Superior temporal gyrus (tissue), 1 donor: Measurements from ENCODE around the gene GSTM3.
"Not testable (repeated sequence)": the region's sequence is repeated elsewhere in the genome, so short reads cannot be mapped to it uniquely, and the experiment has no call there.

ENCODE experiments used
- DNase-seq: peaks from one replicate; pipeline ENCODE4 v3.0.0-alpha.2; 2016; ENCODE audit errors: extremely low spot score

The GSTM3 gene

GRCh38 chr1:109697861-109698260 lies 43.0 kb downstream of the GSTM3 start:
- DNase-seq: not testable (repeated sequence)

DNA sequence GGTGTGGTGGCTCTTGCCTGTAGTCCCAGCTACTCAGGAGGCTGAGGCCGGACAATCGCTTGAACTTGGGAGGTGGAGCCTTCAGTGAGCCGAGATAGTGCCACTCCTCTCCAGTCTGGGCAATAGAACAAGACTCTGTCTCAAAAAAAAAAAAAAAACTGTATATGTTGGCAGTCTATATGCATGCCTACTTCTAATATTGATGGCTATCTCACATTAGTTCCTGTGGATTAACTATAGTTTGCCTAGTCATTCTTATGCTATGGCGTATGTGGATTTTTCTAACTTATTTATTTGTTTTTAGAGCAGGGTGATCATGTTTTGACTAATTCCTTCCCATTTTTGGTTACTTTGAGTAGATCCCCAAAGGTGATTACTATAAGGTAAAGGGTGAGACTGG lies 43.8 kb downstream of the GSTM3 start:
- no peak for DNase-seq

- DNase-seq: not testable (repeated sequence)
Measured at GRCh38 chr1:109695138-109695537, 45.7 kb downstream of the GSTM3 start.

DNA sequence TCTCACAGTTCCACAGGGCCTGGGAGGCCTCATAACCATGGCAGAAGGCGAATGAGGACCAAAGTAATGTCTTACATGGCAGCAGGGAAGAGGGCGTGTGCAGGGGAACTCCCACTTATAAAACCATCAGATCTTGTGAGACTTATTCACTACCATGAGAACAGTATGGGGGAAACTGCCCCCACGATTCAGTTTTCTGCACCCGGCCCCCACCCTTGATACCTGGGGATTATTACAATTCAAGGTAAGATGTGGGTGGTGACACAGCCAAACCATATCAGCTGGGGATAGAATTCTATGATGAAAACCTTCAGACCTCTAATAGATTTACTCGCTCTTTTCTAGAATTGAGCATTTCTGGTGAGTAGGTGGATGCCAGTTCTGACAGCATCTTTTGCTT lies 46.4 kb downstream of the GSTM3 start:
- DNase-seq: not testable (repeated sequence)

DNA sequence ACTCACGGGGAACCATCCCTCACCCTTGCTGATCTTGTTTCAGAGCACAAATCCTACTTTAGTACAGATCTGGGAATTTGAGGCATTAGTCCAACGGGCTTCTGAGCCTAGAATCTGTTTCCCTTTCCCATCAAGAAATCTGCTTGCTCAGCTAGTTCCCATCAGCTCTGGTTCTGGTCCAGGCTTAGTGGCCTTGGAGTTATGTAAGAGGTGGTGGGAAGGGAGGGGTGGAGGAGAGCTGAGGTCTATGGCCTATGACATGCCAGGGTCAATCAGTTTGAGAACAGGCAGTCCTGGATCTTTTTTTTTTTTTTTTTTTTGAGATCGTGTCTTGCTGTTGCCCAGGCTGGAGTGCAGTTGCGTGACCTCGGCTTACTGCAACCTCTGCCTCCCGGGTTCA lies 49.1 kb downstream of the GSTM3 start:
- DNase-seq: no peak

DNA sequence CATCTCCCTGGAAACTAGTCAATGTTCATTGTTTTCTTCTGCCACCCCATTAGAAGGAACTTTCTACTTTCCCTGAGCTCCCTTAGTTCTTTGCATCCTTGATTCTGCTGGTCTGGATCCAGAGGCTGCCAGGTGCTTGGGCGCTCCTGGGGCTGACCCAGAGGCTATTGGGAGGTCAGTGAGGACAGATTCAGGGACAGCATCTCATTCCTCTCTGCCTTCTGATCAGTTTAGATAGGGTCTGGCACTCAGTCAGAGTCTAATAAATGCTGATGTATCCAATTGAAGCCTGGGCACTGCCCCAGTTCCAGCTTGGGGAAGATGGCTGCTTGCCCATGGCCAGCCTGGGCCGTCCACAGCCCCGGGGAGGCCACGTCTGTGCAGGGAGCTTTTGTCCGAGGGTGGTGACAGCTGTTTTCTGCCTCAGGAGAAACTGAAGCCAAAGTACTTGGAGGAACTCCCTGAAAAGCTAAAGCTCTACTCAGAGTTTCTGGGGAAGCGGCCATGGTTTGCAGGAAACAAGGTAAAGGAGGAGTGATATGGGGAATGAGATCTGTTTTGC lies 50.9 kb downstream of the GSTM3 start:
- no peak for DNase-seq

DNA sequence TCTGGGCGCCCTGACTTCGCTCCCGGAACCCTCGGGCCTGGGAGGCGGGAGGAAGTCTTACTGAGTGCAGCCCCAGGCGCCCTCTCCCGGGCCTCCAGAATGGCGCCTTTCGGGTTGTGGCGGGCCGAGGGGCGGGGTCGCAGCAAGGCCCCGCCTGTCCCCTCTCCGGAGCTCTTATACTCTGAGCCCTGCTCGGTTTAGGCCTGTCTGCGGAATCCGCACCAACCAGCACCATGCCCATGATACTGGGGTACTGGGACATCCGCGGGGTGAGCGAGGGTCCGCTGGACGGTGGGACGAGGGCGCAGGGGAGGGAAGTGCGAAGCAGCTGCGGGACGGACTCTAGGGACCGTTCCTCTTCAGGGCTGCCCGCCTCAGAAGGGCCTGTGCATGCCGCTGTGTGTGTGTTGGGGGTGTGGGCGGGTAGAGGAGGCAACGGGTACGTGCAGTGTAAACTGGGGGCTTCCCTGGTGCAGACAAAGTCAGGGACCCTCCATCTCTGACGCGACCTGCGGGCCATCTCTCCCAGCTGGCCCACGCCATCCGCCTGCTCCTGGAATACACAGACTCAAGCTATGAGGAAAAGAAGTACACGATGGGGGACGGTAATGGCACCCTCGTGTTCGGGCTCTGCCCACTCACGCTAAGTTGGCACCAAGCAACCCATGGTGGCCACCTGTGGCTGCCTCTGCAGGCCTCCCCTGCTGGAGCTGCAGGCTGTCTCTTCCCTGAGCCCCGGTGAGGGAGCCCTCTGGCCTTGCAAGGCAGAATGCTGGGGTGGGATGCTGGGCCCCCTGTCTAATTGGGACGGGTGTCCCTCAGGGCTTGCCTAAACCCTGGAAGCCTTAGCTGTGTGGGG lies 53.0 kb downstream of the GSTM3 start, which contains the start of gene GSTM1:
GSTM1 (plus strand) TSS at position 177 of the 859 bp plus-strand sequence; CDS start at position 234, 57 bp downstream.
- DNase-seq: no peak

DNA sequence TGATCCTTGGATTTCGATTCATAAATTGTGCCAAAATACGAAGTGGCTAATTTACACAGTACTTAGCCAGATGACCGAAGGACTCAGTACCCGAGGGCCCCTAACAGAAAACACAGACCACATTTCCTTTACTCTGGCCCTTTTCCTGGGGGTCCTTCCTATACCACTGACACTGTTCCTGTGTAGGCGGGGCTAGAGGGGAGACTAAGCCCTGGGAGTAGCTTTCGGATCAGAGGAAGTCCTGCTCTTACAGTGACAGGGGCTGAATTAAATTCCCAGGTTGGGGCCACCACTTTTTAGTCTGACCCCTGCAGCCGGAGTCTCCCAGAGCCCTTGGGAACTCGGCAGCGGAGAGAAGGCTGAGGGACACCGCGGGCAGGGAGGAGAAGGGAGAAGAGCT lies 53.7 kb downstream of the GSTM3 start:
- not testable (repeated sequence) for DNase-seq

- not testable (repeated sequence) for DNase-seq
Measured at GRCh38 chr1:109685890-109686289, 54.9 kb downstream of the GSTM3 start.

- not testable (repeated sequence) for DNase-seq
Measured at GRCh38 chr1:109685399-109685798, 55.4 kb downstream of the GSTM3 start.

- DNase-seq: not testable (repeated sequence)
Measured at GRCh38 chr1:109684777-109685176, 56.1 kb downstream of the GSTM3 start.
